Stimulated activated CD8-positive, alpha-beta memory T cell treated with anti-CD3 and anti-CD28 coated beads, Interleukin-2, amount 100 ng/mL, for 48 hours (primary cell): ENCODE data around the gene ARID3B.
"Not testable (repeated sequence)": the region's sequence is repeated elsewhere in the genome, so short reads cannot be mapped to it uniquely, and the experiment has no call there.

Source experiments
- DNase-seq, 2 donors: peaks; one replicate each; pipeline ENCODE4 v3.0.0-alpha.2; 2020; ENCODE audit warnings: low read depth in 2 of 2

ARID3B gene

GRCh38 chr15:74620636-74621545 lies 79.9 kb downstream of the ARID3B start:
- DNase-seq: peak; percentile 59 to 63

- no peak for DNase-seq
Measured at GRCh38 chr15:74621546-74621920, 80.5 kb downstream of the ARID3B start.

GRCh38 chr15:74621936-74622335 lies 80.9 kb downstream of the ARID3B start:
- no peak for DNase-seq

GRCh38 chr15:74622758-74623157 lies 81.7 kb downstream of the ARID3B start:
- DNase-seq: no peak

GRCh38 chr15:74624020-74624602 lies 83.1 kb downstream of the ARID3B start:
- no peak for DNase-seq

- DNase-seq: no peak
Measured at GRCh38 chr15:74625693-74626092, 84.7 kb downstream of the ARID3B start.

GRCh38 chr15:74626336-74626735 lies 85.3 kb downstream of the ARID3B start:
- DNase-seq: no peak

GRCh38 chr15:74626752-74627692 lies 86.0 kb downstream of the ARID3B start:
- DNase-seq: no peak

- no peak for DNase-seq
Measured at GRCh38 chr15:74627766-74628165, 86.7 kb downstream of the ARID3B start.

- no peak for DNase-seq
Measured at GRCh38 chr15:74628199-74628598, 87.2 kb downstream of the ARID3B start.

- DNase-seq: no peak
Measured at GRCh38 chr15:74628949-74629348, 87.9 kb downstream of the ARID3B start.

GRCh38 chr15:74629696-74630095 lies 88.7 kb downstream of the ARID3B start:
- DNase-seq: not testable (repeated sequence)

GRCh38 chr15:74630284-74631086 lies 89.5 kb downstream of the ARID3B start:
- no peak for DNase-seq

GRCh38 chr15:74631087-74631385 lies 90.0 kb downstream of the ARID3B start:
- DNase-seq: no peak

- no peak for DNase-seq
Measured at GRCh38 chr15:74631408-74631807, 90.4 kb downstream of the ARID3B start.

GRCh38 chr15:74631935-74632560 lies 91.0 kb downstream of the ARID3B start:
- DNase-seq: peak; percentile 44 to 49

GRCh38 chr15:74632601-74633000 lies 91.6 kb downstream of the ARID3B start:
- DNase-seq: no peak

GRCh38 chr15:74633781-74634180 lies 92.8 kb downstream of the ARID3B start:
- no peak for DNase-seq

- peak; percentile 46 to 58 for DNase-seq
Measured at GRCh38 chr15:74635228-74635627, 94.2 kb downstream of the ARID3B start.

GRCh38 chr15:74636984-74637383 lies 96.0 kb downstream of the ARID3B start:
- no peak for DNase-seq

- DNase-seq: no peak
Measured at GRCh38 chr15:74641151-74641550, 100.1 kb downstream of the ARID3B start.
